A549 (cell line): ENCODE data around the gene EXOC2.

ENCODE experiments used
- ATOH8 ChIP-seq: fragments of 250-450 bp; sonication (Bioruptor Pico); IDR thresholded peaks from 2 replicates; pipeline ENCODE4 v1.5.0; 2020; ENCODE audit warnings: low read depth, mild to moderate bottlenecking, moderate library complexity
- CTCF ChIP-seq: fragments of >200 bp; sonication (Bioruptor Twin); formaldehyde crosslinking; IDR thresholded peaks from 3 replicates; pipeline ENCODE4 v1.5.1; 2016
- EP300 ChIP-seq, 2 experiments: fragments of >200 bp; sonication (Bioruptor Twin); formaldehyde crosslinking; IDR thresholded peaks; 2 replicates in 1 of 2; 3 replicates in 1 of 2; pipeline ENCODE4 v1.6.1; 2016 to 2017
- HMGXB4 ChIP-seq: fragments of 250-450 bp; sonication (Bioruptor Pico); IDR thresholded peaks from 2 replicates; pipeline ENCODE4 v1.5.0; 2021; ENCODE audit warnings: mild to moderate bottlenecking, moderate library complexity, borderline replicate concordance
- KDM1A ChIP-seq: fragments of 200-600 bp; sonication (generic); IDR thresholded peaks from 2 replicates; pipeline ENCODE4 v1.6.1; 2016; ENCODE audit warnings: low read depth, mild to moderate bottlenecking
- MAZ ChIP-seq: fragments of 150-350 bp; IDR thresholded peaks from 2 replicates; pipeline ENCODE4 v1.6.1; 2014; ENCODE audit warnings: antibody characterized with exemption, low read depth, low read length, borderline replicate concordance
- POLR2AphosphoS2 ChIP-seq: conservative IDR thresholded peaks from 2 replicates; pipeline ENCODE4 v1.6.1; 2012; ENCODE audit warnings: low read length, improper control_type of control experiment, inconsistent platforms
- RAD21 ChIP-seq, 2 experiments: fragments of >200 bp in 1 of 2; sonication (Bioruptor Twin) in 1 of 2; formaldehyde crosslinking in 1 of 2; IDR thresholded peaks in 1 of 2; conservative IDR thresholded peaks in 1 of 2; 2 replicates in 1 of 2; 3 replicates in 1 of 2; pipeline ENCODE4 v1.6.1; 2012 to 2018; ENCODE audit warnings: inconsistent platforms in 1 of 2
- RCOR1 ChIP-seq: fragments of 150-350 bp; IDR thresholded peaks from 2 replicates; pipeline ENCODE4 v1.6.1; 2014; ENCODE audit warnings: antibody characterized with exemption, low read length, low read depth
- SMC3 ChIP-seq: fragments of >200 bp; sonication (Bioruptor Twin); formaldehyde crosslinking; IDR thresholded peaks from 3 replicates; pipeline ENCODE4 v1.6.1; 2018; ENCODE audit warnings: inconsistent platforms

- TF ChIP-seq CTCF (no peak), HMGXB4 (no peak), POLR2AphosphoS2 (no peak), RAD21 (conservative IDR thresholded peaks at IDR 0.05 in 1 of 2, IDR thresholded peaks at IDR 0.05 in 1 of 2) (no peak), KDM1A (no peak), ATOH8 (CRISPR knock-in tag) (no peak), SMC3 (no peak), EP300 (IDR thresholded peaks at IDR 0.05) (no peak), MAZ (no peak), RCOR1 (no peak)
Measured at GRCh38 chr6:699319-699718, 6.4 kb upstream of the EXOC2 start.
